Dermis blood vessel endothelial cell (primary cell): ENCODE measurements around the gene HPGDS. TPM values are rescaled to one million over a fixed set of nuclear protein-coding genes. Genes with fewer than 3 reads are reported as not detected.
"Not testable (repeated sequence)": the region's sequence is repeated elsewhere in the genome, so short reads cannot be mapped to it uniquely, and the experiment has no call there.

Experiments
- DNase-seq: peaks from one replicate; pipeline ENCODE4 v3.0.0; 2010
- total RNA-seq: library from RNA; depleted of rRNA; stranded (reverse); fragments of >200 nt; gene quantifications from 2 replicates; pipeline ENCODE4 v1.2.3, GENCODE V29; 2014

The HPGDS gene
- total RNA-seq, 1 donor from 2014 or later = not detected

DNA sequence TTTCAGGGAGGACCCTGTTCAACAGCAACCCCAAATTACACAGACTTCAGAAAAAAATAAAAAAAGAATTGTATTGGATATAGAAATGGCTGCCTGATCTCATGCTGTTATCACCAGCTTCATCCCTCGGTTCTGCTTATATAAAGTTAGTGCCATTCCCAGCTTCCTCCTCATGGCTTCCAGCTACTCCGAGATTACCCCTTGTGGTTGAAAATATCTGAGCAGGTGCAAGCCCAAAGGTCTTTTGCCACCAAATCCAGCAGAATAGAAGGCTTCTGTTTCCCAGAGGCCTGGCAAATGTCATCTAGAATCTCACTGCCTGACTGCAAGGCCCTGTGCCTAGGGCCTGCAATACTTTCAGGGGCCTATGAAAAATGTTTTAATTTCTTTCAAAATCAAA, 13.8 kb upstream of the HPGDS start:
- no peak for DNase-seq

DNA sequence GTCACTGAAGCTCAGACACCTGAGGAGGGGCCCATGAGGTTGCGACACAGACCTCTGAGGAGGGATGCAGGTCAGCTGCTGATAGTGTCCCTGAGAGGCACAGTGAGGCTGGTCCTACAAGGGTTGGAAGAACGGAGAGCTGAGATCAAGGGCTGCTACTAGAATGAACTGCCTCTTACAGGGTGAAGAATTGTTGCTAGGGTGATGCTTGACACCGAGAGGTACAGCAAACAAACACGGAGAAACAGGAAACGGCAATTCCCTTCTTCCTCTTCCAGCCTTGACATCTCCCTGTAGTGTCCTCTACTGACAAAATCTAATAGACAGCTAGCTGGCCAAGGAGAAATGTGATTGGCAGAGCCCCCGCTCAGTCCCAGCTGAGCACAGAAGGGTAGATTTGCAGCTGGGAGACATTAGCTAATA, 11.8 kb upstream of the HPGDS start:
- no peak for DNase-seq

- DNase-seq = no peak
Observed at GRCh38 chr4:94352996-94353395, 10.4 kb upstream of the HPGDS start.

GRCh38 chr4:94352163-94352562, 9.5 kb upstream of the HPGDS start:
- no peak for DNase-seq

DNA sequence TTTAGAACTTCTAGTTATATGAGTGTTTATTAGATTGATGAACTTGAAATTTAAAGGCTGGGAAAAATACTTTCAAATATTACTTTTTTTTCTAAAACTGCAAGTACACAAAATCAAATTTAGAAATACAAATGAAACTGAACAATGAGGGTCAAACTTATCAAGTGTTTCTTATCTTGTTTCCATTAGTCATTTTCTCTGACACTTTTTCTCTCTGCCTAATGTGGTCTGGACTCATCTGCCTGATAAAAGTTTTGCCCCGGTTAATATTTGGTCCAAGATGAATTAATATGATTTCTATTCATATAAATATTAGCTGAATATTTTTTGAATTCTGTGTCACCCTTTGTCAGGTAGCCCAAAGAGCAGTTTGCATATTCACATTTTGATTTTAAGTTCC, 8.7 kb upstream of the HPGDS start:
- no peak for DNase-seq

DNA sequence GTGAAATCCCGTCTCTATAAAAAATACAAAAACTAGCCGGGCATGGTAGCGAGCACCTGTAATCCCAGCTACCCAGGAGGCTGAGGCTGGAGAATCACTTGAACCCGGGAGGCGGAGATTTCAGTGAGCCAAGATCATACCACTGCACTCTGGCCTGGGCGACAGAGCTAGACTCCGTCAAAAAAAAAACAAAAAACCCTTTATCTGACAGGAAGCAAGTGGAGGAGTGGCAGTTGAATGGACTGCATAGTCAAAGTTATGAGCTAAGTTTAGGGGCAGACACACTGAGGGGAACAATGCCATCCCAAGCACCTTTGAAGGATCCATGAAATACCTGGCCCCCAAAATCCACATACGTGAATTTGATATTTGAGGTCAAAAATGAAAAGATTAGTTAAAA, 7.5 kb upstream of the HPGDS start:
- DNase-seq = no peak

DNA sequence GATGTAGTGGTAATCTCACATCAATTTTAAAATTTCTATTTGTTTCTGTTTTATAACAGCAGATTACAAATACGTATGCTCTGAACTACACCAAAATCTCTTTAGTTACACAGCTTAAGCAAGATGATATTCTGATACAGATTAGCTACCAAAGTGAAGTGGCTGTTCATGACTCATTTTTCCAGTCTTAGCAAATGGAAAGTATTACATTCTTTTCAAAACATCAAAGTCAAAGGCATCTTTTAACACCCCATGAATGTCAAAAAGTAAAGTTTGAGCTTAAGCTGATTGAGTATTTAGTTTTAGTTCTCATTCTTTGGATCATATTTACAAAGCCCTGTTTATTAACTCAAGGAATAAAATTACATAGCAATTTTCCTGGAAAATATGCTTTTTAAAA, 6.6 kb upstream of the HPGDS start:
- peak; percentile 20 for DNase-seq

- DNase-seq = no peak
Observed at GRCh38 chr4:94348666-94349065, 6.0 kb upstream of the HPGDS start.

GRCh38 chr4:94346541-94346940, 3.9 kb upstream of the HPGDS start:
- no peak for DNase-seq

GRCh38 chr4:94345969-94346368, 3.3 kb upstream of the HPGDS start:
- no peak for DNase-seq

GRCh38 chr4:94345266-94345665, 2.6 kb upstream of the HPGDS start:
- no peak for DNase-seq

GRCh38 chr4:94344457-94344856, 1.8 kb upstream of the HPGDS start:
- no peak for DNase-seq

DNA sequence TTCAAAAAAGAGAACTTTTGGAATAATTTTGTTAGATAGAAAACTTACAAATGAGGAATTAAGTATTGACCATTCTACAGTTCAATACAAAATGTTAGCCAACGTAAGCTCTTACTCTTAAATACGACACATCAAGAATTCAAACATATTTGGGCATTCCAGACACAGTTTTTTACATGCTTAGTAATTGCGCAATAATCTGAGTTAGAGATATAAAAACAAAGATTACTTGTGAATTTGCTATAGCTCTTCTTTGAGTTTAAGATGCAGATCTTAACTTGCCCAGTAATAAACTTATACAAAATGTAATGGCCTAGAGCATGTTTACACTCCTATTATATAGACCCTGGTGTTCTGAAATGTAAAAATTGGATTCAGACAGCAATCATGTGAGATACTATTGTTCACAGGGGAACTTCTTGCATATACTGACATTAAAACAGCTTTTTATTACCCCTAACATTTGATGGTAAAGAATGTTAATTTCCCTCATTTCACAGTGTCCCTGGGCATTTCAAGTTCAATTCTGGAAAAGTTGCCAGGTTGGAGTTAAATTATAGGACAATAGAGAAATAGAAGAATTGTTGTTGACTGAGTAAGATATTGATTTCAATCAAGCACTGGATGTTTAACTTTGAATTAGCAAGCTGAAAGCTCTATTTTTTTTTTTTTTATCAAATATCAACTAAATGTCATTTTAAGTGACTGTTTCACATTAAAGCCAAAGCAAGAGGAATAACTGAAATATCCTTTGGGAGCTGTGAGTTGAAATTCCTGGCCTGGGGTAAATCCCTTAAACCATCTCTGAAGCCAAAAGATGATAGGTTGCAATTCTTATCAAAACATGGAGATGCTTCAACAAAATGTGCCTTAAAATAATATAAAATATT, 910 bp downstream of the HPGDS start:
- no peak for DNase-seq

DNA sequence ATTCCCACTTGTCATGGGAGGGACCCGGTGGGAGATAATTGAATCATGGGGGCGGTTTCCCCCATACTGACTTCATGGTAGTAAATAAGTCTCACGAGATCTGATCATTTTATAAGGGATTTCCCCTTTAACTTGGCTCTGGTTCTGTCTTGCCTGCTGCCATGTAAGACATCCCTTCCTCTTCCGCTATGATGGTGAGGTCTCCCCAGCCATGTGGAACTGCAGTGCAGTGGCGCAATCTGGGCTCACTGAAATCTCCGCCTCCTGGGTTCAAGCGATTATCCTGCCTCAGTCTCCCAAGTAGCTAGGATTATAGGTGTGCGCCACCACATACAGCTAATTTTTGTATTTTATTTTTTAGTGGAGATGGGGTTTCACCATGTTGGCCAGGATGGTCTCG, 2.9 kb downstream of the HPGDS start:
- DNase-seq = no peak

GRCh38 chr4:94338681-94339351, 3.8 kb downstream of the HPGDS start:
- no peak for DNase-seq

DNA sequence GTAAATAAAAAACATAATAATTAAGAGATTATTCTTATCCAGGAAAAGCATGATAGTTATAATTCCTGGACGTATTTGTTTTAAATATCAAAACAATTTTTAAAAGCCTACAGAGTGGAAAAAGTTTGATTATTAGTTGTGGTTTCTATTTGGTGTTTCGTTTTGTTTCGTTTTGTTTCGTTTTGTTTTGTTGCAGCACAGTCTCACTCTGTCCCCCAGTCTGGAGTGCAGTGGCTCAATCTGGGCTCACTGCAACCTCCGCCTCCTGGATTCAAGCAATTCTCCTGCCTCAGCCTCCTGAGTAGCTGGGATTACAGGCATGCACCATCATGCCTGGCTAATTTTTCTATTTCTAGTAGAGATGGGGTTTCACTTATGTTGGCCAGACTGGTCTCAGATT, 5.8 kb downstream of the HPGDS start:
- not testable (repeated sequence) for DNase-seq

GRCh38 chr4:94336303-94336702, 6.3 kb downstream of the HPGDS start:
- DNase-seq = no peak

- DNase-seq = no peak
Observed at GRCh38 chr4:94334962-94335361, 7.7 kb downstream of the HPGDS start.

GRCh38 chr4:94334476-94334875, 8.2 kb downstream of the HPGDS start:
- DNase-seq = no peak

- DNase-seq = no peak
Observed at GRCh38 chr4:94333866-94334265, 8.8 kb downstream of the HPGDS start.

DNA sequence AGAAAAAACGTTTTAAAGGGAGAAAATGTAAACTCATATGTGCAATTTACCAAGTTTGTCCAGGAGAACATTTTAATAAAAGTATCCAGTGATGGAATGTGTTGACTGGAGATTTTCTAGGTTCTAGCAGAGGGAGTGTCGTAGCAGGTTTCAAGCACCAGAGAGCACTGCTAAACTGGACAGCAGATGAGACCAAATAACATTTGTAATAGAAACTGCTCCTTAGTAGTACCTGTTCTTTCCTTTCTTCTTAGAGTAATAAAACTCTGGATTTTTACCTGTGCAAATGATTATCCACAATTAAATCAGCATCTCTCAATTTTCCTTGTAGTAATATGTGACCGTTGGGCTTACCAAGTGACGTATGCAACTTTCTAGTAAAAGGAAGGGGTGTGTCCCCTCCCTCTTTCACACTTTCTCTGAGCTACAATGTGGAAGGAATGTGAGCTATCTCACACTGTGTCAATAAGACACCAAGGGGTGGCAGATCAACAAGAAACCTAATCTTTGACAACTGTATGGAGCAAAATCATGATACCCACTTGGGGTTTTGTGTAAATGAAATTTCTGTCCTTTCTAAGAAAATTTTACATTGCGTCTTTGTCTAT, 9.5 kb downstream of the HPGDS start:
- DNase-seq = peak; percentile 17

DNA sequence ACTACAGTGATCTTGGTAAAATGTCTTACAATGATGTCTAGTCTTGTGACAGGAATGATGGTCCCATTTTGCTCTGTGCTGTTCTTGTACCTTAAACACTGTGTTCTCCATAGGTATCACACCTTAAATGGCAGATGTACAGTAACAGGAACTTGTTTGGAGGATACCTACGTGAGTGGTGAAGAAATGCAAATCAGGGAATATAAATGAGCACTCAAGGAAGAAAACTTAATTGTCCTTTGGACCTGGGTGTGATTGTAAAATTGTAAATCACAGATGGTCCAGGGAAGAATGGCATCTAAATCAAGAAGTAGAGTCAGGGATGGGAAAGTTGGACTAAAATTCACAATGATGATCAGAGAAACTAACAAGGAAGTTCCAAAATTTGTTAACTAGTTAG, 12.7 kb downstream of the HPGDS start:
- DNase-seq = no peak

DNA sequence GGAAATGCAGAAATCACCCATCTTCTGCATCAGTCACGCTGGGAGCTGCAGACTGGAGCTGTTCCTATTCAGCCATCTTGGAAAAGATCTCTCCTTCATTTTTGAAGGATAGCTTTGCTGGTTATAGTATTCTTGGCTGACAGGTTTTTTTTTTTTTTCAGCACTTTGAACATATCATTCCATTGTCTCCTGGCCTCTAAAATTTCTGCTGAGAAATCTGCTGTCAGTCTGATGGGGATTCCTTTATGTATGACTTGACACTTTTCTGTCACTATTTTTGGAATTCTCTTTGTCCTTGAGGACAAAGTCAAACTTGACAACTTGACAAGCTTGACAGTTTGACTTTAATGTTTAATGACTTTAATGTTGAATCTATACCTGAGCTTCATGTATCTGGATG, 16.8 kb downstream of the HPGDS start:
- no peak for DNase-seq

GRCh38 chr4:94319927-94320326, 22.7 kb downstream of the HPGDS start:
- not testable (repeated sequence) for DNase-seq
